ENCODE results near the gene LAMB4.
A peak's percentile ranks its signal among the peaks of the same experiment; 100 is the strongest.

Gene LAMB4

DNA sequence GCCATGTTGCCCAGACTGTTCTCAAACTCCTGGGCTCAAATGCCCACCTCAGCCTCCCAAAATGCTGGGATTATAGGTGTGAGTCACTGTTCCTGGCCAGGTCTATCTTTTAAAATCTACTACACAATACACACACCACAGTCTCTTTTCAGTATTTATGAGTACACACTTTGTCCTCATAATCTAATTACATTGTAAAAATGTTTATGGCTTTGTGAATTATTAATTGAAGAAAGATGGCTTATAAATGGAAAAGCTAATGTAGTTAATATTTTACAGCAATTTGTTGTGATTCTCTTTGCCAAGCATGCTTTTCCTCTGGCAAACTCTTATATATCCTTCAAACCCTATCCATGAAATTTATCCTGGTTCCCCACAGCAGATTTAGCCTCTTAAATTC, 22.0 kb downstream of the LAMB4 start:
- DNase-seq = no peak

DNA sequence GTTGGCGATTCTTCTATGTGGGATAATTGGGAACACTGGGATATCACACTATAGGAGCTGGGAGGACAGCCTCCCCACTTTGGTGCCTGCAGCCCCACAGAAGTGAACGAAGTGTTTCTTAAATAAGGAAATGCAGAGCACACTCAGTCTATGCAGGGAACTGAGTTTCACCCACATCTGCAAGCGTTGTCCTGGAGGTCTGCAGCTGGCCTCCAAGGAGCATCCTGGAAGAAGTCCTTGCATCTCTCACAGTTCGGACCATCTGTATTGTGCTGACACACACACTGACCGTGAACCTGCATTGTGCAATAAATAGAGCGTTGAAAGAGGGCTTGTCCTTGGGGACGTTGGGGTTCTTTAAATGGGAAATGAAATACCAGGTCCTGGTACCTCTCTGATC, 25.8 kb downstream of the LAMB4 start:
- no peak for DNase-seq

GRCh38 chr7:108103558-108104298, 26.4 kb downstream of the LAMB4 start:
- DNase-seq = no peak

DNA sequence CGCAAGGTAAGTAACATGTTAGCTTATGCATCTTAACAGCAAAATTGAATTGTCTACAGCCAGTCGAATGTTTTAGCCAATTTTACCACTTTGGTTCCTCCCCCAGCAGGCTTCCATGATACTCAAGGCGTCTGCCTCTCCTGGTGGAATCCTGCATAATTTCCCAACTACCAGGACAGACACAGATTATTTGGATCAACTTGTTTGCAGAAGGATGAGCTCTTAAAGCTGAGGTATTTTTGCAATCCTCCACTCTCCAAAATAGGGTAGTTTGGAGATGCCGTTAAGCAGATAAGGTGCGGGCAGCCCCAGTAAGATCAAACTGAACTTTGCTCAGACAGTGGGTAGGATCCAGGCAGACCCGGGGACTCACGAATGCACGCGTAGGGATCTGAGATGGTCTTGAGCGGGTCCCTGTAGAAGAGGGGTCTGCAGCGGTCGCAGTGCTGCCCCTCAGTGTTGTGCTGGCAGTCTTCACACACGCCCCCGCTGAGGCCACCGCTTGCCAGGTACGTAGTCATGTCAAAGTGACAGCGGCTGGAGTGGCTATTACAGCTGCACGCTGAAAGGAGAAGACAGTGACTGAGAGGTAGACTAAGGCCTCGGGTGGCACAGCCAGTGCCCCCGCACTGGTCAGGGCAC, 27.4 kb downstream of the LAMB4 start:
- no peak for DNase-seq

GRCh38 chr7:108101759-108102158, 28.4 kb downstream of the LAMB4 start:
- no peak for DNase-seq

DNA sequence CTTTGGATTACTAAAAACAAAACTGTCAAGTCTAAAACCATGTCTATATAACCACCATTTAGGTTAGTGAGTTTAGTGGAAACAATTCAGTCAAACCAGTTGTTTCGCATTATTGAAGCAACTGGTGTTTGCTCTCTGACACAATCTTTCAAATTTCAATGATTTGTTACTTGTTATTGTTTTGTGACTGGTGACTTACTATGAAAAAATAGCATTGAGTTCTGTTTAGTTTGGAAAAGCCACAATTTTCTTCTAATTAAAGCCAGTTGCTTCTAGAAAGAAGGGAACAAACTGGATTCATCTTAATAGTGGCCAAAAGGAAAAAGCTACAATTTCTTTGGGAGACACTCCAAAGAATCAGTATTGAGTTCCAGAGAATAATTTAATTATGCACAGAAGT, 30.4 kb downstream of the LAMB4 start:
- peak; percentile 69 for DNase-seq

- no peak for DNase-seq
Observed at GRCh38 chr7:108097703-108098102, 32.5 kb downstream of the LAMB4 start.

DNA sequence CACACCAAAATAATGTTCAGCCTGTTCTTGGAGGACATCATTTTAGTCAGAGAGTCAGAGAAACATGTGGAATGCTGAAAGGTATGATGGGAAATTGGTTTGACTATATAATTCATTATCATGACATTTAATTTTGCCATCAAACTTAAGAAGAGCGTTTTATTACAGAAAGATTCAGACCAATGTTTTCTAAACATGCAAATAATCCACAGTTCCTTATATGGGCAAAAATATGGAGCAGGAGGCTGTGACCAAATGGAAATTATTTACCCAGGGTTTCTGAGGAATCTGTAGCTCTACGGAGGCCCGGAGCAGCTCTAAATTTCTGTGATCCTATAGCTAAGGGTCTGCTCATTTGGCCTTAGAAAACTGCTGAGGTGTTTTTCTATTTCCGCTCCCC, 33.2 kb downstream of the LAMB4 start:
- DNase-seq = no peak

- peak; percentile 93 for DNase-seq
Observed at GRCh38 chr7:108094933-108095710, 35.0 kb downstream of the LAMB4 start.

- peak; percentile 98 for DNase-seq
Observed at GRCh38 chr7:108094346-108094745, 35.8 kb downstream of the LAMB4 start.

- DNase-seq = peak; percentile 67
Observed at GRCh38 chr7:108093851-108094331, 36.3 kb downstream of the LAMB4 start.

DNA sequence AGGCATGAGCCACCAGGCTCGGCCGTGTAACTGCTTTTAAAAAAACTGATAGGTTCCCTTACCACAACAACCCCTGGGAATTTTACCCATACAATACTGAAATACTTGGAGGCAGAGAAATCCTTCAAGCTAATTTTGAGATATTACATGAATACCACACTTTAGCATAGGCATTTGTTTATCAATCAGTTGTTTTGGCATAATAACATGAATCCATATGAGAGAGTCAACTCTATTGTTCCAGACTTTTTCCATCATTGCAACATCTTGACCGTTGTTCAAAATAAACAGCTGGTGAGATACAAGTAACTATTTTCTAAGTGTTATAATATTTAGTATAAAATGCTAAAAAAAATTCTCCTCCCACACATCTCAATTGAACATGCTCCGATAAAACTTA, 36.8 kb downstream of the LAMB4 start:
- no peak for DNase-seq

DNA sequence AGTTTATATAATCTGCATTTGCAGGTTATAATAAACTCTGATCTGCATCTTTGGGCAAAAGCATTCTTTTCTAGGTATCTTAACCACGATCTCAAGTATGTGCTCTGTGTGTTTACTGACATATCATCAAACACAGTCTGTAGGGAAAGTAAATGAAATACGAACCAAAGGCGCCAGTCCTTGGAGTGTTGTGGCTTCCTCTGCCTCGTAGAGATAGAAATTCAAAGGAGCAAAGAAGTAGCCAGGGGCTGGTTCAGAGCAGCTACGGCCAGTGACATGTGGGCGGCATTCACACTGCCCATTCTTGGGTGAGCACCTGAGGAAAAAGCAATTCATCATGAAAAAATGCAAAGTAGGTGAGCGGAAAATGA, 38.7 kb downstream of the LAMB4 start:
- DNase-seq = peak; percentile 53

DNA sequence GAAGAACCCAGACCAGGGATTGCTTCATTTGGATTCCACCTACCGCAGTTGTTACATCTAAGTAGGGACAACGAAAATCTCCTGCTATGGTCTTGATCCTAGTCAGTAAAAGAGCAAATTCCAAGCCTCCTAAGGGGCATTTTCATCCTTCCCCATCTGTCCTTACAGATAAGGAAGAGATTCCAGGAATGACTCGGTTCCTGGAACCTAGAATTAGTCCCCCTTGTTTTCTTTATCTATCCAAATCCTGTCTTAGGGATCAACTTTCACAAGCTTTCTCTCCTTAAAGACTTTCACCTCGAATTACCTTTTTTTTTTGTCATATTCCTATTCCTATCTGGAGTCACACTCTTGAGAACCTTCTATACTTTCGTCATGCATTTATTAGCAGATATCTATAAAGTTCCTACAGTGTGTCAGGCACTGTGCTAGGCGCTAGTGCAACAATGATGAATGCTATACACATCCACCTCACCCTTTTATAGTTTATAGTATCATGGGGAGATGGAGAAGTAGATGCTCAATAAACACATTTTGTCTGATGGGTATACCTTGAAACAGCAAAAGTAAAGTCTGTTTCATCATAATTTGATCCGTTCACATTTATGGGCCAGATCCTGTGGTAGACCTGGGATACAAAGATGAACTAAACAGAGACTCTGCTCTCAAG, 39.2 kb downstream of the LAMB4 start:
- DNase-seq = no peak

- no peak for DNase-seq
Observed at GRCh38 chr7:108089381-108089780, 40.8 kb downstream of the LAMB4 start.

GRCh38 chr7:108088729-108089128, 41.4 kb downstream of the LAMB4 start:
- DNase-seq = peak; percentile 59

- DNase-seq = no peak
Observed at GRCh38 chr7:108087778-108088177, 42.4 kb downstream of the LAMB4 start.

DNA sequence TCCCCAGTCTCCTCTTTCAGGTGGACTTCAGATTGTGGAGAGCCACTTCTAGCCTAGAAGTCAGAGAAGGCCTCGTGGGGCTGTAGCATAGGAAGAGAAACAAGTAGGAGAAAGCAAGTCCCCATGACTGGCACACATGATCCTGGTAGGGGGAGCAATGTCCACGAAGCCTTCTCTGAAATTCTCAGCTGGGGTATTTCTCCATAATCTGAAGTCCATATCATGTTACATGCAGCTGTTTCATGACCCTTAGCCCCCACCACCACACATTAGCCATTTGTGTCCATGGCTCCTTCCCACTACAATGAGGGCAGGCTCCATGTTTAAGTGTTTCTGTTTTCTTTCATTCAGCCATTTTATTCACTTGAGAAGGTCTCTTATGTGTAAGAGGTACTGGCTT, 43.2 kb downstream of the LAMB4 start:
- DNase-seq = no peak

DNA sequence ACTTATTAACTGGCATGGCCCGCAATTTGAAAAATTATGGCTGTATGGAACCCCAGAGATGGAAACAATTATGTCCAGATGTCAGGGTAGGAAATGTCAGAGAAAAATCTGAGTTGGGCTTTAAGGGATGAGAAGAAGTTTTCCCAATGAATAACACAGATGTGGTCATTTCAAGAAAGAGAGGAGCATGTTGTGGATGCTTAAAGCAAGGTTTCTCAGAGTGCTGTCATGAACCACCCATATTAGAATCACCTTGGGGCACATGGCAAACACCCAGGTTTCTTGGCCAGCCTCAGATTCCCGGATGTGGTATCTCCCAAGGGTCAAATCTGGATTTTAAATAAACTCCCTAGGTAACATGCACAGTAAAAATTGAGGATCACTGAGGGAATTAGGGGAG, 43.6 kb downstream of the LAMB4 start:
- DNase-seq = peak; percentile 72

DNA sequence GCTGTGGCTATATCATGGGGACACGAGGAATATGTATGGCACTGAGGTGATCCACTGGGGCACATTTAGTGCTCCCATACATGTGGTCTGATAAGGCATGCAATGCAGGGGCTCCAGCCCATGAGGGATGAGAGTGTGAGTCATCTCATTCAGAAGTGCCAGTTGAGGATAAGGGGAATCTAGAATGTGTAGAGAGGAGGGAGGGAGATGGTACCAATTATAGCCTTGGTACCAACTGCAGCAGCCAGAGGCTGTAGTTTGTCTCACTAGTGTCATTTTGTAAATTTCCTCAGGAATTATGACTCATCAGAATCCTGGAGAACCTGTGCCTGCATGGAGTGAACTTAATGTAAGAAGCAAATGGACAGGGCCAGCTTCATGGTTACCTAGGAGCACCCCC, 46.2 kb downstream of the LAMB4 start:
- peak; percentile 47 for DNase-seq

GRCh38 chr7:108079648-108080591, 50.2 kb downstream of the LAMB4 start:
- peak; percentile 99 for DNase-seq

DNA sequence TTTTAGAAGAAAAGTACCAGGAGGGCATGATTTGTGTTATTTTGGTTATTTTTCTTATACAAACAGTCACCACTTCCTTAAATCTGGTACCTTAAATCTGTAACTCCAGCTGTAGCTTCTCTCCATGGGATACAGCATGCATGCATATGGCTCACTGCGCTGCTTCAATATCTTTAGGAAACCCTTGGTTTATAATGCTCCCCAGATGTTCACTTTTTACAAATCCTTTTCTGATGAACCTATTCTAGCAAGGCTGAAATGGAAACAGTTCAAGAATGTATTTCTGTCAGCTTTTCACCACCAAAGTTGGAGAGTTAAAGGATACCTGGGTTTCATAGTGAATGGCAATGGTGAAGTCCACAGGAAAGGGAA, 50.9 kb downstream of the LAMB4 start:
- no peak for DNase-seq
